ENCODE measurements around the gene GNB1L. TPM values are rescaled to one million over a fixed set of nuclear protein-coding genes. Genes with fewer than 3 reads are reported as not detected.
A peak's percentile ranks its signal among the peaks of the same experiment; 100 is the strongest.

The GNB1L gene
- polyA plus RNA-seq, 3 donors from 2014 or later = 19.1 to 30.6 (median 20.3) TPM

GRCh38 chr22:19868773-19869471, 14.2 kb upstream of the GNB1L start:
- Mint-ChIP-seq H3K4me3 (no peak overlapping the region), H3K36me3 (no peaks in the 10 kb centered on the region), H3K27ac (no peak overlapping the region), H3K9me3 (no peaks in the 10 kb centered on the region), H3K27me3 (ENCODE audit: low read depth in 3 of 3) (peaks cover under 1 to 2% (median 2%) of the 10 kb centered on the region in 3 donors), H3K4me1 (no peaks in the 10 kb centered on the region)
- DNase-seq = no peak

- Mint-ChIP-seq H3K27ac (peak overlapping the region in 1 of 6 donors; percentile 30), H3K27me3 (ENCODE audit: low read depth in 3 of 3) (peaks cover 0 to 5% (median 2%) of the 10 kb centered on the region in 3 donors)
- no peak for DNase-seq
These were observed 13.7 kb upstream of the GNB1L start for GRCh38 chr22:19868333-19868732.

GRCh38 chr22:19867617-19868016, 12.9 kb upstream of the GNB1L start:
- Mint-ChIP-seq H3K27me3 (ENCODE audit: low read depth in 3 of 3) (peaks cover 0 to 5% (median 2%) of the 10 kb centered on the region in 3 donors), H3K9me3 (no peaks in the 10 kb centered on the region), H3K36me3 (no peaks in the 10 kb centered on the region), H3K4me3 (no peak overlapping the region), H3K4me1 (no peaks in the 10 kb centered on the region), H3K27ac (no peak overlapping the region)
- no peak for DNase-seq

More at GRCh38 chr22:19868333-19868732, 13.7 kb upstream of the GNB1L start:
- no peak overlapping the region for H3K4me3 Mint-ChIP-seq
- no peaks in the 10 kb centered on the region for H3K9me3 Mint-ChIP-seq
- H3K4me1 Mint-ChIP-seq = no peaks in the 10 kb centered on the region
- no peaks in the 10 kb centered on the region for H3K36me3 Mint-ChIP-seq

- Mint-ChIP-seq H3K9me3 (no peaks in the 10 kb centered on the region), H3K27ac (no peak overlapping the region), H3K4me3 (no peak overlapping the region), H3K4me1 (no peaks in the 10 kb centered on the region), H3K27me3 (ENCODE audit: low read depth in 3 of 3) (peaks cover 0 to 5% (median under 1%) of the 10 kb centered on the region in 3 donors), H3K36me3 (no peaks in the 10 kb centered on the region)
- no peak for DNase-seq
These were observed 12.0 kb upstream of the GNB1L start for GRCh38 chr22:19866665-19867009.

- no peak for DNase-seq
- Mint-ChIP-seq H3K36me3 (no peaks in the 10 kb centered on the region), H3K4me1 (no peaks in the 10 kb centered on the region), H3K4me3 (no peak overlapping the region), H3K9me3 (no peaks in the 10 kb centered on the region), H3K27me3 (ENCODE audit: low read depth in 3 of 3) (peaks cover 0 to 5% (median 2%) of the 10 kb centered on the region in 3 donors), H3K27ac (no peak overlapping the region)
These were observed 10.6 kb upstream of the GNB1L start for GRCh38 chr22:19865141-19865829.

- no peak for DNase-seq
- no peaks in the 10 kb centered on the region for H3K36me3 Mint-ChIP-seq
- no peaks in the 10 kb centered on the region for H3K4me1 Mint-ChIP-seq
- no peaks in the 10 kb centered on the region for H3K9me3 Mint-ChIP-seq
- no peak overlapping the region for H3K27ac Mint-ChIP-seq
- H3K27me3 Mint-ChIP-seq (ENCODE audit: low read depth in 3 of 3) = peaks cover 0 to 5% (median 2%) of the 10 kb centered on the region in 3 donors
- no peak overlapping the region for H3K4me3 Mint-ChIP-seq
These were observed 9.9 kb upstream of the GNB1L start for GRCh38 chr22:19864538-19865106.

- Mint-ChIP-seq H3K9me3 (no peaks in the 10 kb centered on the region), H3K27ac (no peak overlapping the region), H3K4me3 (no peak overlapping the region), H3K36me3 (no peaks in the 10 kb centered on the region), H3K27me3 (ENCODE audit: low read depth in 3 of 3) (peaks cover 0 to 3% (median 2%) of the 10 kb centered on the region in 3 donors), H3K4me1 (no peaks in the 10 kb centered on the region)
- no peak for DNase-seq
These were observed 8.9 kb upstream of the GNB1L start for GRCh38 chr22:19863571-19863970.

GRCh38 chr22:19862619-19863246, 8.1 kb upstream of the GNB1L start:
- Mint-ChIP-seq H3K27ac (no peak overlapping the region), H3K4me3 (no peak overlapping the region), H3K4me1 (no peaks in the 10 kb centered on the region), H3K9me3 (no peaks in the 10 kb centered on the region), H3K36me3 (no peaks in the 10 kb centered on the region), H3K27me3 (ENCODE audit: low read depth in 3 of 3) (peaks cover 0 to 3% (median 2%) of the 10 kb centered on the region in 3 donors)
- DNase-seq = no peak

- Mint-ChIP-seq H3K4me3 (no peak overlapping the region), H3K27ac (no peak overlapping the region), H3K4me1 (peaks cover 7 to 8% of the 10 kb centered on the region in 2 donors), H3K27me3 (ENCODE audit: low read depth in 3 of 3) (peaks cover 0 to 4% (median 2%) of the 10 kb centered on the region in 3 donors), H3K9me3 (no peaks in the 10 kb centered on the region), H3K36me3 (no peaks in the 10 kb centered on the region)
- DNase-seq = no peak
These were observed 5.3 kb upstream of the GNB1L start for GRCh38 chr22:19859861-19860510.

GRCh38 chr22:19857382-19857781, 2.7 kb upstream of the GNB1L start:
- H3K4me1 Mint-ChIP-seq = peaks cover 26 to 27% of the 10 kb centered on the region in 2 donors

GRCh38 chr22:19855504-19856409, 1.1 kb upstream of the GNB1L start:
- Mint-ChIP-seq H3K36me3 (no peaks in the 10 kb centered on the region), H3K4me1 (peaks cover 26 to 31% of the 10 kb centered on the region in 2 donors), H3K27me3 (ENCODE audit: low read depth in 3 of 3) (peaks cover 0 to 3% (median 0%) of the 10 kb centered on the region in 3 donors), H3K9me3 (no peaks in the 10 kb centered on the region), H3K4me3 (peak overlapping the region; percentile 86 to 92 (median 90)), H3K27ac (peak overlapping the region; percentile 83 to 93 (median 90))
- no peak for DNase-seq

More at GRCh38 chr22:19857382-19857781, 2.7 kb upstream of the GNB1L start:
- H3K9me3 Mint-ChIP-seq = no peaks in the 10 kb centered on the region
- peak overlapping the region in 2 of 5 donors; percentile 5 to 86 for H3K4me3 Mint-ChIP-seq
- H3K27me3 Mint-ChIP-seq (ENCODE audit: low read depth in 3 of 3) = peaks cover 0 to 3% (median 2%) of the 10 kb centered on the region in 3 donors
- no peaks in the 10 kb centered on the region for H3K36me3 Mint-ChIP-seq
- no peak for DNase-seq
- H3K27ac Mint-ChIP-seq = peak overlapping the region in 3 of 6 donors; percentile 64 to 70 (median 68)

- Mint-ChIP-seq H3K9me3 (no peaks in the 10 kb centered on the region), H3K4me1 (peaks cover 26 to 31% of the 10 kb centered on the region in 2 donors), H3K27ac (peak overlapping the region; percentile 53 to 93 (median 90)), H3K36me3 (no peaks in the 10 kb centered on the region), H3K4me3 (peak overlapping the region; percentile 86 to 92 (median 90)), H3K27me3 (ENCODE audit: low read depth in 3 of 3) (peaks cover 0 to 3% (median 0%) of the 10 kb centered on the region in 3 donors)
- DNase-seq = no peak
These were observed 546 bp downstream of the GNB1L start for GRCh38 chr22:19853879-19854777.

All from immature natural killer cell (primary cell).